GM18873 (cell line): ENCODE results near the gene SNX17.
A peak's percentile ranks its signal among the peaks of the same experiment; 100 is the strongest.
"Not testable (repeated sequence)": the region's sequence is repeated elsewhere in the genome, so short reads cannot be mapped to it uniquely, and the experiment has no call there.

Experiments
- ATAC-seq: cut with Tn5 transposase; IDR thresholded peaks from one replicate; pipeline ENCODE4 v1.9.1; 2021; ENCODE audit warnings: mild to moderate bottlenecking, moderate library complexity, moderate number of reproducible peaks; ENCODE audit not compliant: unreplicated experiment, low FRiP score

The SNX17 gene, protein sequence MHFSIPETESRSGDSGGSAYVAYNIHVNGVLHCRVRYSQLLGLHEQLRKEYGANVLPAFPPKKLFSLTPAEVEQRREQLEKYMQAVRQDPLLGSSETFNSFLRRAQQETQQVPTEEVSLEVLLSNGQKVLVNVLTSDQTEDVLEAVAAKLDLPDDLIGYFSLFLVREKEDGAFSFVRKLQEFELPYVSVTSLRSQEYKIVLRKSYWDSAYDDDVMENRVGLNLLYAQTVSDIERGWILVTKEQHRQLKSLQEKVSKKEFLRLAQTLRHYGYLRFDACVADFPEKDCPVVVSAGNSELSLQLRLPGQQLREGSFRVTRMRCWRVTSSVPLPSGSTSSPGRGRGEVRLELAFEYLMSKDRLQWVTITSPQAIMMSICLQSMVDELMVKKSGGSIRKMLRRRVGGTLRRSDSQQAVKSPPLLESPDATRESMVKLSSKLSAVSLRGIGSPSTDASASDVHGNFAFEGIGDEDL

DNA sequence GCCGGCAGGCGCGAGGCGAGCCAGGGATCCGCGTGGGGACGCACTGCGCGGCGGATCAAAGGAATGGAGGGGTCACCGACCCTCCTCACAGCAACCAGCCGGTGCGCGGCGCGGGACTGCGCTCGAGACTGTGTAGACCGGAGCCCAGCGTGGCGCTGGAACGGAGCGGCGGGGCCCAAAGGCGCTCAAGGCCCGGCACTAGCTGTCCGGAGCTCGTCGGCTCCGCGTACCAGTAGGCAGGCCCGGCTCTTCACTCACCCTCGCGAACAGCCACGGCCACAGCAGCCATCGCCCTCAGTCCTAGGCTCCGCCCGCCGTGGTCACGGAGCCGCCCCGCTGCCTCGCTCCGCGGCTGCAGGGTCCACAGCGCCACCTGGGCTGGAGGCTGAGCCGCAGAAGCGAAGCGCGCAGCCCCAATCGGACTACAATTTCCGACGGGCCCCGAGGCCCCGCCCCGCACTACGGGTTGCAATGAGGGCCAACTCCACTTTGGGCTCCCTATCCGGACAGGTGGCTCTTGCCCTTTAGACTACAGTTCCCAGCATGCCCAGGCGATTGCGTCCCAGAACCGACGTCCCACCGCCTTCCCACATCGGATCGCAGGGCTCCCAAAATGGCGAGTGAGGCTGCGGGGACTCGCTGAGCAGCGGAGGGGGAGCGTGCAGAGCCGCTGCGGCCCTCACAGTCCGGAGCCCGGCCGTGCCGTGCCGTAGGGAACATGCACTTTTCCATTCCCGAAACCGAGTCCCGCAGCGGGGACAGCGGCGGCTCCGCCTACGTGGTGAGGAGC is at the start of gene SNX17, which contains the start of gene EIF2B4:
TSS of gene SNX17 (plus strand) at position 591 of the 790 bp plus-strand sequence. CDS start at position 719, 128 bp downstream.
TSS of gene EIF2B4 (minus strand) at position 313 of the 790 bp plus-strand sequence. CDS start at position 289, 24 bp downstream.
- ATAC-seq = peak; percentile 82

DNA sequence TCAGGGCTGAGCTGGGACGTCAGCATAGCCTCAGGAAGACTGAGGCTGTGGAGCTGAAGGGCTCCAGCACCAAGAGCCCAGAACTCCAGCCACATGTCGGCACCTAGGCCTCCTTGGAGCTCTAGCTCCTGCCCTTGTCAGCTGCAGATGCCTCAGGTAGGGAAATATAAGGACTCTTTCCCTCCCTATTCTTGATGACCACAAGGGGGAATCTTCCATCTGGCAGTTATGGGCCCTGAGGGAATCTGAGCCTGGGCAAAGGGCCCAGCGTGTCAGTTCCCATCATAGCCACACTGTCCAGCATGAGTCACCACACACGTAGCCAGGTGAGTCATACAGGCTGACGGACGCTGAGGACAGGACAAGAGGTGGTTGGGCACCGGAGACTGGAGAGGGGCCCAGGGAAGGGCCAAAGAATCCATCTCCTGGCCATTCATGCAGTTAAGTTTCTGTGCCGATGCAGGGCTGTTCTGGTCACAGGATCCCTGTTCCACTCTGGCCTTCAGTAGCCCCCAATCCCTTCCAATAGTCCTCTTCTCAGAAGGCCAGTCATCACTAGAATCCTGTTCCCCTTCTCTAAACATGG is 49.4 kb upstream of the SNX17 start:
- ATAC-seq = no peak

DNA sequence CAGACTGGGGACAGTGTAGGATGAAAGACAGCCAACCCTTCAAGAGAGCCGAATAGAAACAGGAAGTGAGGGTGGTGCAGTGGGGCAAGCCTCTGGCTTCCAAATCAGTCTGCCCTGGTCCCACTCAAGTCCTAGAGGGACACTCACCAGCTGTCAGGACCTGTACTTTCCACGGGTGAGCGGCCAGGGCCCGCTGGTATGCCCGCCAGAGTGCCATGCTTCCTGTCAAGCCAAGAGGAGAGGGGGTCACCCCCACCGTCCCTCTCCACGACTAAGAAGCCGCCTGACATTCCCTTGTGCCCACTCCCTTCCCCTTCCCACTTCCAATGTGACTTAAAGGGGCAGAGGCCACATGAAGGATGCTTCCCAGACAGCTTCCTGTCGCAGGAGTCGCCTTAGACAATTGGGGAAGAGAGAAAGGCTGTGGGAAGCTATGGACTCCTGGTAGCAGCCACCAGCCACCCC is 48.1 kb upstream of the SNX17 start:
- no peak for ATAC-seq

DNA sequence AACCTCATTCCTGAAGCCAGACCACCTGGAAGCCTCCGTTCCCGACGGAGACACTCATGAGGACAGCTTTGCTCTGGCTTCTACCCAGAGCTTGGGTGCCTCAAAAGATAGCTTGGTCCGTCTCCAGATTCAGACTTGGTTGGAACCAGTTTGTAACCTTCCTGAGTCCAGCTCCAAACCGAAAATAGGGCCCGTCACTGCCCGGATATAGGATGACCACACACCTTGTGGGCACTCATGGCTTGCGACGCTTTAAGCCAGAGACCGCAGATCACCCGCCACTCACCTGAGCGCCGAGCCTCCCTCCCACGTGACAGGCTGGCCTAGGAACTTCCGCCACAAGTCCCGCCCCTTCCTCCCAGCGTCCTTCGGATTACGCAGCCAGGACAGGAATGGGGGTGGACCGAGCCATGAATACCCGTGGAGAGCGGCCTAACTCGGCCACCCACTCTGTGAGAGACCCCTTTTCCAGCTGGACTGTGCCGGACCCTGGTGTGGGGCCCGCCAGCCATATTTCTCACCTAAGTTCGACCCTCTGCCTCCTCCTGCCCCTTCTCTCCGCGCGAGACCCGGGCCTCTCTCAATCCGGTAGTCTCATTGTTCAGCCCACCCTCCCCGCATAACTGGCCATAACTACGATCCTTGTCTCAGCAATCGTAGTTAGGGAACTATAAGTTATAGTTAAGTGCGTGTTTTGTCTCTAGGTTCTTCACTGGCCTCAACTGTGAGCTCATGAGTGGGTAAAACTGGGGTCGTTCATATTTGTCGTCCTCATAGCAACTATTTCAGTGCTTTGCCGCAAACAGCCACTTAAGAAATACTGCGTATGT is 47.4 kb upstream of the SNX17 start, which contains the start of gene MPV17:
TSS of gene MPV17 (minus strand) at position 332 of the 830 bp plus-strand sequence. CDS start 580 bp downstream, outside the sequence.
- ATAC-seq = peak; percentile 72

DNA sequence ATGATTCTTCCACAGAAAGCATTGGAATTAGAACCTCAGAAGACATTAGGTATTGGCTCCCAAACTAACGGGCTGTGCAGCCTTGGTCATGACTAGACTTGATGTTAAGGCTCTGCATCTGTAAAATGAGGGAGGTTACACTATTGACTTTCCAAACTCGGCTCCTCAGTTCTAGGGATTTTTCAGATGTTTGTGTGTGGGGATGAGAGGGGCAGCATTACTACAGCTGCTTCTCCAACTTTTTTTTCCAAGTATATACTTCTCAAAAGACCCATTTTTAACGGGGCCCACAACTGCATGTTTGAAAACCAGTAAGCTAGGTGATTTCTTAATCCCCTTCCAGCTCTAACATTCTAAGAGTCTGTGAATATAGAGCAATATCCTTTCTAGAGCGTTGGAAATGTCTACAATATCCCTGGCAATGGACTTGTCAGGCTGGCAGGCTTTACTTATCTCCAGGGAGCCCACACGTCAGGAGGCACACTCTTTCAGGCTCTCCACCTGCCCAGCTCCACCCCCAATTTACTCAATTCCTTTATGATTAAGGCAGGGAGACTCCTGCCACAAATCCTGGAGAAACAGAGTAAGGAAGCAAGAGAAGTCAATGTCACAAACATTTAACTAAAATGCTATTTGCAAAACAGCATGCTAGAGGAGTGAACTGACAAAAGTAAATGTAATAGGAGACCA is 46.7 kb upstream of the SNX17 start:
- ATAC-seq = no peak

DNA sequence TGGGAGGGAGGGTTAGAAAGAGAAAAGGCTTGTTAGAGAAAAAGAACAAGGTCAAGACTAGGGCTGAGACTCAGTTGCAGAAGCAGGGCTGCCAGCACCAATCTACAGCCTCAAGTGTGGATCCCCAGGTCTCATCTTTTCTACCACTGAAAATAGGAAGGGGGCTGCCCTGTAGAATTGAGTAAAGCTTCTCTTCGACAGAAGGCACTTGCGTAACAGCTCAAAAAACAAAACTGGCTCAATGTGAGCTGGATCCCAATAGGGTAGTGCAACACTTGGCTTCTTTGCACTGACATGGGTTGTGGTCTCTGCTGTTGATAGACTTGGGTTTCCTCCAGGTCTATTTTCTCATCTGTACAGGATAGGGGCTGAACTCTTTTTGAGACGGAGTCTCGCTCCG is 45.7 kb upstream of the SNX17 start:
- no peak for ATAC-seq

DNA sequence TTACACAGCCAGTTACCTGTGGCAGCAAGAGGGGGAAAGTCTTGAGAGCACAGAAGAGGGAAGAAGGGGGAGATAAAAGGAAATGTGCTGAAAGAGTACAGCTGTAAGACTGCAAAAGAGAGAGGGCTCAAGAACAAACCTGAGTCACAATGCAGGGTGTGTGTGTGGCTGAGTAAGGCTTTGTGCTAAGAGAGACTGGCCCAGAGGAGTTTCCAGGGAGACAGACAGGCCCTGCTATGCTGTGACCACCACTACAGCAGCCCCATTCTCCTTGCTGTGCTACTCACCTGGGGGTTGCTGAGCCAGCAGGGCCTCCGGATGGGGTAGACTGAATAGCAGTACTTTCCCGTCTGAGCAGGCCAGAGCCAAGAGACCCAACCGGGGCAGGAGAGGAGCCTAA is 35.1 kb upstream of the SNX17 start:
- ATAC-seq = no peak

GRCh38 chr2:27336173-27336572 is 34.2 kb upstream of the SNX17 start:
- ATAC-seq = no peak

DNA sequence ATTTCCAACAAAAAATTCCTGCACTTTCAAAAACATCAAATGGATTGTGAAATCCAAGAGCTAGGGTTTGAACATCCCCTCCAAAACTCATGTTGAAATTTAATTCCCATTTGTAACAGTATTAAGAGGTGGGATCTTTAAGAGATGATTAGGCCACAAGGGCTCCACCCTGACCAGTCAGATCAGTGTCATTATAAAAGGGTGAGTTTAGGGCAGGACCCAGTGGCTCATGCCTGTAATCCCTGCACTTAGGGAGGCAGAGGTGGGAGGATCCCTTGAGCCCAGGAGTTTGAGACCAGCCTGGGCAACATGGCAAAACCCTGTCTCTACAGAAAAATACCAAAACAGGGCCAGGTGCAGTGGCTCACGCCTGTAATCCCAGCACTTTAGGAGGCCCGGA is 22.8 kb upstream of the SNX17 start:
- ATAC-seq = no peak

DNA sequence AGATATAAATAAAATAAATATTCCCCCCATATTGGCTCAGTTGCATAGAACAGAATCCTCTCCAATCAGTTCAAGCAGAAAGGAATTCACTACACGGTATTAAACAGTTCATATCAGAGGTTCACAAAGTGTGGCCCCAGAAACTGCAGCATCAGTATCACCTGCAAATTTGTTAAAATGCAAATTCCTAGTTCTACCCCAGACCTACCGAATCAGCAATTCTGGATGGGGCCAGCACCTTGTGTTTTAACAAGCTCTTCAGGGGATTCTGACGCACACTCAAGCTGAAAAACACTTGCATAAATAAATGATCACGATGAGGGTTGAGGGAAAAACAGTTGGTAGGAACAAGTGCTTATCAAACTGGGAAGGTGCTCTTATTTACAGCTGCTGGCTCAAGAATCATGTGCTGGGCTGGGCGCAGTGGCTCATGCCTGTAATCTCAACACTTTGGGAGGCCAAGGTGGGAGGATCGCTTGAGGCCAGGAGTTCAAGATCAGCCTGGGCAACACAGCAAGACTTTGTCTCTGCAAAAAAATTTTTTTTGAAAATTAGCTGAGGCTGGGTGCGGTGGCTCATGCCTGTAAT is 20.2 kb upstream of the SNX17 start:
- no peak for ATAC-seq

GRCh38 chr2:27351802-27352598 is 18.4 kb upstream of the SNX17 start:
- no peak for ATAC-seq

GRCh38 chr2:27353386-27353761 is 17.0 kb upstream of the SNX17 start:
- ATAC-seq = not testable (repeated sequence)

GRCh38 chr2:27353762-27354596 is 16.4 kb upstream of the SNX17 start:
- ATAC-seq = no peak

DNA sequence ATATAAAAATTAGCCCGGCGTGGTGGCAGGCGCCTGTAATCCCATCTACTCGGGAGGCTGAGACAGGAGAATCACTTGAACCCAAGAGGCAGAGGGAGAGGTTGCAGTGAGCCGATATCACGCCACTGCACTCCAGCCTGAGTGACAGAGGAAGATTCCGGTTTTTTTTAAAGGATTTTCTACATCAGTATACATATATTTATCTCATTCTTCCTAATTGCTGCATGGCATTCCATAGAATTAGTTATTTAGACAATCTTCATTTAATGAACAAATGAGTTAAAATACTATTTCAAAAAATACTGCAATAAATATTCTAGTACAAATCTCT is 15.9 kb upstream of the SNX17 start:
- no peak for ATAC-seq

DNA sequence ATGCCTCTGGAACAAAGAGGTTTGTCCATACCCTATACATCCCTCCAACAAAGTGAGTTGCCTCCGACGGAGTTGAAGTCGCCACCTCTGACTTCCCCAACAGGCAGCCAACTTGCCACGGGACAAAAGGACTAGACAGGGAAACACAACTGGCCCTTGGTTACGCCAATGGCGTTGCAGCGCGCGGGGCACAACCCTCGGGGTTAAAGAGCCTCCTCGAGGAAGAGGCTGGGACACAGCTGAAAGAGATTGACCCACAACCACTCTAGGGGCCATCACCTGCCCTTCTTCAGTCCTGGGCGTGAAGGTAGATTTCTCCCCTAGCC is 14.4 kb upstream of the SNX17 start:
- ATAC-seq = peak; percentile 32

DNA sequence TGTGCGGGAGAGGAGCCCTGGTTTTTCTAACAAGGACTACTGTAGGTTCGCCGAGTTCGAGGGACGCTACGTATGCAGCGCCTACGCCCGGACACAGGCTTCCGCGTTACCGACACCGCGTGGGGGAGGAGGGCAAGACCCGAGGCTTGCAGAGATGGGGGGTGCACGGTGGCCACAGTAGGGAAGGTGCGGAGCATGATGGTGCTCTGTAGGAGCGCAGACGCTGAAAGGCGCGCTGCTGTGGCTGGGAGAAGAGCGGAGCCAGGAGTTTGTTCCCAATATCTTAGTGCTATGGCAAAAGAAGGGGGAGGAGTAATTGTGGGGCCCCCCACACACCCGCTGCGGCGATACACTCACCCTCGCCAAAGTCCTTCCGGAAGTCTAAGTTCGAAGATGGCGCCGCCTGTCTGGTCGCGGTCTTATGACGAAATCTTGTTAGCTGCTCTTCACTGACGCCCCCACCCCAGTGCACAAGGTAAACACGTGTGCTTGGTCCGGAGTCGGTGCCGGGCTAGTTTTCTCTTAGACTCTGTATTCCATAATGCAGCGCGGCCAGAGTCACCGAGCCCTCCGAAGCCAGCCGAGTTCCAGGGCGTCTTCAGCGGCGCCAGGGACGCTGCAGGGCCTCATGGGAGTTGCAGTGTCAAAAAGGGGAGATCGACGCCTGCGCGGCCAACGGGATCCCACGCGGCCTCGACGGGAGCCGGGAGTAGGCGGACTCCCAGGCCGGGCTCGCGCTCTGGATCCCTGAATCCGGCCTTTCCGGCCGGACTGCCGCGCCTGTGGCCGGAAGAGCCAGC is 13.8 kb upstream of the SNX17 start, which contains the start of gene GTF3C2:
TSS of gene GTF3C2 (minus strand) at position 383 of the 800 bp plus-strand sequence. CDS start 13,210 bp downstream, outside the sequence.
- peak; percentile 69 for ATAC-seq
